ENCODE measurements around the gene DLGAP1. TPM values are rescaled to one million over a fixed set of nuclear protein-coding genes. Genes with fewer than 3 reads are reported as not detected.

Gene DLGAP1
- total RNA-seq, 3 donors from 2014 or later: 0.96 to 17.6 (median 5.2) TPM

DNA sequence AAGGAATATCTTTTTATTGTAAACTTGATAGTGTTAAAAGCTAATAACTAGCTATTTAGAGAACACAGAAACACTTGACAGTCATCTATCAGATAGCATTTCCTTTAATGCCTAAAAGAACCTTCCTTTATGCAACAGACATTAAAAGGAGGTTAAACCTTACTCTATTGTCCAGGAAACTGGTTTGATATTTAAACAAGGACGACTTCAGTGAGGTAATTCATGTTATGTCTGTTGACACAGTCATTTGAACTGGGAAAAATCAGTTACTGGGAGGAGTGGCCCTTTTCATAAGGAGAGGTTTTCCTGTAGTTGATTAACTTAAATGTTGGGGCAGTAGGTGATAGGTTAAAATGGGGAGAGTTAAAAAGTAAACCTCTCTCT lies 998.4 kb downstream of the DLGAP1 start:
- H3K27ac ChIP-seq: peak overlapping the region; percentile 99 to 100
- TF ChIP-seq POLR2AphosphoS5 (IDR thresholded peaks at IDR 0.05) (no peak), POLR2A (IDR thresholded peaks at IDR 0.05) (no peak)
- TF ChIP-seq, protein P1, sequence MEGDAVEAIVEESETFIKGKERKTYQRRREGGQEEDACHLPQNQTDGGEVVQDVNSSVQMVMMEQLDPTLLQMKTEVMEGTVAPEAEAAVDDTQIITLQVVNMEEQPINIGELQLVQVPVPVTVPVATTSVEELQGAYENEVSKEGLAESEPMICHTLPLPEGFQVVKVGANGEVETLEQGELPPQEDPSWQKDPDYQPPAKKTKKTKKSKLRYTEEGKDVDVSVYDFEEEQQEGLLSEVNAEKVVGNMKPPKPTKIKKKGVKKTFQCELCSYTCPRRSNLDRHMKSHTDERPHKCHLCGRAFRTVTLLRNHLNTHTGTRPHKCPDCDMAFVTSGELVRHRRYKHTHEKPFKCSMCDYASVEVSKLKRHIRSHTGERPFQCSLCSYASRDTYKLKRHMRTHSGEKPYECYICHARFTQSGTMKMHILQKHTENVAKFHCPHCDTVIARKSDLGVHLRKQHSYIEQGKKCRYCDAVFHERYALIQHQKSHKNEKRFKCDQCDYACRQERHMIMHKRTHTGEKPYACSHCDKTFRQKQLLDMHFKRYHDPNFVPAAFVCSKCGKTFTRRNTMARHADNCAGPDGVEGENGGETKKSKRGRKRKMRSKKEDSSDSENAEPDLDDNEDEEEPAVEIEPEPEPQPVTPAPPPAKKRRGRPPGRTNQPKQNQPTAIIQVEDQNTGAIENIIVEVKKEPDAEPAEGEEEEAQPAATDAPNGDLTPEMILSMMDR (IDR thresholded peaks at IDR 0.05): no peak
- intact Hi-C loops (cut with DNase I; ENCODE audit: low total_unique reads): no loop called here

DNA sequence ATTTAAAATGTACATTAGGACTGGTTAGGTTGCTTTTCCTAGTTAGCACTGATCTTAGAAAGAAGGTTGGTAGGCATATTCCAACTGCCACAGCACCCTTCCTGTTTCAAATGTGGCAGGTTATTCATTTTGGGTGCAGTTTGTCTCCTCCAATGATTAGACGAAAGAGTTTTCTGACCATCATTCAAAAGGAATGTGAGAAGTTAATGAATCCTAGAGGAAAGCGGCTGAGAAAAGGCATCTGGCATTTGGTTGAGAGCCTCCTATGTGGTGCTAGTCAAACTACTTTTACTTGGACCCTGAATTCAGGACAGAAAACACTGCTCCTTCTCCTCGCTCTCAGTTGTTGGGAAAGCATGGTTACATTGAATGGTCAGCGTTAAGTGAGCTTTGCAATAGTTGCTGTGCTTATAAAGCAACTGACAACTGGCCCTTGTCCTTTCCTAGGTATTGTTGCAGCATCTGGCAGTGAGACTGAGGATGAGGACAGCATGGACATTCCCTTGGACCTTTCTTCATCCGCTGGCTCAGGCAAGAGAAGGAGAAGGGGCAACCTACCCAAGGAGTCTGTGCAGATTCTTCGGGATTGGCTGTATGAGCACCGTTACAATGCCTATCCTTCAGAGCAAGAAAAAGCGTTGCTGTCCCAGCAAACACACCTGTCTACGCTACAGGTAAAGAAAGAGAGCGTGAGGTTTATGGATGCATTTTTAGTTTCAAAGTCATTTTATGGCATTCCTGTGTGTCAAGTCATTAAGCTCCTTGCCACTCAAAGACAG lies 999.0 kb downstream of the DLGAP1 start:
- Histone ChIP-seq H3K9me3 (no peaks in the 10 kb centered on the region), H3K27me3 (no peaks in the 10 kb centered on the region), H3K4me1 (peaks cover 0 to 12% of the 10 kb centered on the region in 2 donors), H3K36me3 (peaks cover 8% of the 10 kb centered on the region), H3K27ac (peak overlapping the region; percentile 99 to 100), H3K4me3 (peak overlapping the region in 1 of 3 donors; percentile 39)
- intact Hi-C loops (cut with DNase I; ENCODE audit: low total_unique reads): no loop called here
- DNase-seq (ENCODE audit: low spot score in 2 of 2): no peak
- TF ChIP-seq POLR2AphosphoS5 (IDR thresholded peaks at IDR 0.05) (no peak), POLR2A (IDR thresholded peaks at IDR 0.05) (no peak)
- TF ChIP-seq, protein P1 (IDR thresholded peaks at IDR 0.05): no peak

More for the DNA sequence above, 998.4 kb downstream of the DLGAP1 start:
- Histone ChIP-seq H3K4me1 (peaks cover 0 to 12% of the 10 kb centered on the region in 2 donors), H3K36me3 (peaks cover 8% of the 10 kb centered on the region), H3K4me3 (no peak overlapping the region), H3K9me3 (no peaks in the 10 kb centered on the region), H3K27me3 (no peaks in the 10 kb centered on the region)
- DNase-seq (ENCODE audit: low spot score in 2 of 2): no peak

DNA sequence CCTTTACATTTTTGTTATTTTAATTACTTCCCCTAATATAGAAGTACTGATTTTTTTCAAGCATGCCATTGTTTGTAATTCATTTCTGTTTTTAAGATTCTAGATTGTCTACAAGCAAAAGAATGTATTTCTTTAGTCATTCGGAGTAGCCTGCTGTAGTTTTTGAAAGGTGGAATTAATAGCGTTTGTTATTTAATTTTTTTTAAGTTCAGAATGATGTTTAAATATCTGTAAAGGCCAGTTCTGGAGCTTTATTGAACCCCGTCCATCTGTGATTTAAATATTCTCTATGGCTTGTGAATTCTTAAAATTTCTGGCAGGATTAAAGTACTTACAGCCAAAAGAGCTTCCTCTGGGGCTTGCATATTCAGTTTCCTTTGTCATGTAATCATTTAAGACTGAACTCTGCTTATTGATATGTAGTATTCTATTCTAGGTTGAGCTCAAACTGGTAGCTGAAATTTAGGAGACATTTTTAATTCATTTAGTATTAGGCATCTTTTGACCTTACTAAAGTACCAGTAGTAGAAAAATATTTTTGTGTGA lies 999.9 kb downstream of the DLGAP1 start:
- Histone ChIP-seq H3K36me3 (peaks cover 8% of the 10 kb centered on the region), H3K9me3 (no peaks in the 10 kb centered on the region), H3K4me3 (peak overlapping the region in 1 of 3 donors; percentile 97), H3K27ac (peak overlapping the region; percentile 99 to 100), H3K27me3 (no peaks in the 10 kb centered on the region), H3K4me1 (peaks cover 0 to 12% of the 10 kb centered on the region in 2 donors)
- TF ChIP-seq POLR2AphosphoS5 (IDR thresholded peaks at IDR 0.05): no peak
- TF ChIP-seq, protein P1 (IDR thresholded peaks at IDR 0.05): peak in 1 of 3 donors; percentile 7
- intact Hi-C loops (cut with DNase I; ENCODE audit: low total_unique reads): no loop called here
- no peak for DNase-seq (ENCODE audit: low spot score in 2 of 2)

DNA sequence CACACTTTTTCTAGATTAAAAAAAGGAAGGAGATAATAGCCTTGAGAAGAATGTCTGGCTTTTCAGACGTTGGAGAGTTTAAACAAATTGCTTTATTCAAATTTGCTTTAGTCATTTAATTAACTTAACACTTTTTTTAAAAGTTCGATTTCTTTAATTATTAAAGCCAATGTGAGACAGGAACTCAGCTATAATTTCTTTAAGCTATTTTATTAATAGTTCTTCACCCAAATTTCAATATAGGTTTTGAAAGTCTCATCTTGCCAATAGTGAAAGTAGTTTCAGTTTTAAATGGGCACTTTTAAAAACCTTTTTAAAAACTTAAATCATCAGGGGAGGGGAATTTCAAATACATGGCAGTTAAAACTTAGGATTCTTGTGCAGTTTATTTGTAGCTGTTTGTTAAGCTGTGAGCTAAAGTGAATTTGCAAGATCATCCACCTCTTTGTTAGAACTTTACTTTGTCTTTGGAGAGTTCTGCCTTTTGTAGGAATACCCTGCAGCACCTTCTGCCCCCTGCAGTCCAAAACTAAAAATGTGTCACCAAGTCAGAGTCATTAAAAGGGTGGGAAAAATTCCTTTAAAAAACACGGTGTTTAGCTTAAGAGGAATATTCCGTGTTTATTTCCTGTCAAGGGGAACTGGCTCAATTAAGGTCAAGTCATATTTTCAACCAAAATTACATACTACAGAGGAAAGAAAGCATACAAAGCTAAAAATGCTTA lies 1000.6 kb downstream of the DLGAP1 start:
- Histone ChIP-seq H3K4me3 (peak overlapping the region; percentile 88 to 97 (median 88)), H3K9me3 (no peaks in the 10 kb centered on the region), H3K27ac (peak overlapping the region; percentile 99 to 100), H3K27me3 (no peaks in the 10 kb centered on the region), H3K4me1 (peaks cover 0 to 12% of the 10 kb centered on the region in 2 donors), H3K36me3 (peaks cover 8% of the 10 kb centered on the region)
- intact Hi-C loops (cut with DNase I; ENCODE audit: low total_unique reads): no loop called here
- TF ChIP-seq, protein P1 (IDR thresholded peaks at IDR 0.05): peak; percentile 66 to 70 (median 67)
- TF ChIP-seq POLR2AphosphoS5 (IDR thresholded peaks at IDR 0.05) (no peak), POLR2A (IDR thresholded peaks at IDR 0.05) (no peak)
- no peak for DNase-seq (ENCODE audit: low spot score in 2 of 2)

Data from breast epithelium (tissue), 4 donors.